GM19372 (cell line): ENCODE measurements around the gene MED15.

ENCODE experiments used
- ATAC-seq: cut with Tn5 transposase; IDR thresholded peaks from one replicate; pipeline ENCODE4 v1.9.1; 2021; ENCODE audit warnings: mild to moderate bottlenecking, low read depth, moderate library complexity; ENCODE audit not compliant: unreplicated experiment

MED15 gene

DNA sequence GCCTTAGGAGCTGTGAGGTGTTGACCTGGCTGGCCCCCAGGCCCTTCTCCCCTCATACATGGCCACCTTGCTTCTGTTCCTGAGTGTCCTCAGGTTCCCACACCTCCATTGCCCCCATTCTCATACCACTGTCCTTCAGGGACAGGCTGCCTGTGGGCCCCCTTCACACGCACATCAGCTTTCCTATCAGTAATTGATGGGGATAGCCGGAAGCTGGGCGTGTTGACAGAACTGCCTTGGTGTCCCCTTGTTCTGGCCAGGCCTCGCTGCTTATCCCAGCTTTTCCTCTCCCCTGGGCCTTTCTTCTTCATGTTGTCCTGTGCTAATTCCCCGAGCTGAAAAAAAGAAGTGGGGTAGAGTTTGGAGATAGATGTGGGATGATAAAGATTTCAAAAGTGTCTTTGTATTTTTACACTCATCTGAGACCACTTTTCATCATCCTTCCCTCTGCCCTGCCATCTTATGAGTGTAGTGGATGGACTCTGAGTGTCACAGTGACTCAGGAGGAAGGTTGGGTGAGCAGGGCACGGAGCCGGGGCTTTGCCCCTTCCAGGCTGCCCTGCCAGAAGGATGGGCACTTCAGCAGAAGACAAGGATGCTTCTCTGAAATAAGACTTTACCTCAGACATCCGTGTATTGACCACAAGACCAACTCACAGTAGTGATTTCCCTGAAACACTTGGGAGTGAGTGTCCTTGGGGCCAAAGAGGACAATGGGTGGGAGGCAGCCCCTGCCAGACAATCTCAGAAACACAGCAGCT lies 42.8 kb downstream of the MED15 start:
- ATAC-seq, result no peak

DNA sequence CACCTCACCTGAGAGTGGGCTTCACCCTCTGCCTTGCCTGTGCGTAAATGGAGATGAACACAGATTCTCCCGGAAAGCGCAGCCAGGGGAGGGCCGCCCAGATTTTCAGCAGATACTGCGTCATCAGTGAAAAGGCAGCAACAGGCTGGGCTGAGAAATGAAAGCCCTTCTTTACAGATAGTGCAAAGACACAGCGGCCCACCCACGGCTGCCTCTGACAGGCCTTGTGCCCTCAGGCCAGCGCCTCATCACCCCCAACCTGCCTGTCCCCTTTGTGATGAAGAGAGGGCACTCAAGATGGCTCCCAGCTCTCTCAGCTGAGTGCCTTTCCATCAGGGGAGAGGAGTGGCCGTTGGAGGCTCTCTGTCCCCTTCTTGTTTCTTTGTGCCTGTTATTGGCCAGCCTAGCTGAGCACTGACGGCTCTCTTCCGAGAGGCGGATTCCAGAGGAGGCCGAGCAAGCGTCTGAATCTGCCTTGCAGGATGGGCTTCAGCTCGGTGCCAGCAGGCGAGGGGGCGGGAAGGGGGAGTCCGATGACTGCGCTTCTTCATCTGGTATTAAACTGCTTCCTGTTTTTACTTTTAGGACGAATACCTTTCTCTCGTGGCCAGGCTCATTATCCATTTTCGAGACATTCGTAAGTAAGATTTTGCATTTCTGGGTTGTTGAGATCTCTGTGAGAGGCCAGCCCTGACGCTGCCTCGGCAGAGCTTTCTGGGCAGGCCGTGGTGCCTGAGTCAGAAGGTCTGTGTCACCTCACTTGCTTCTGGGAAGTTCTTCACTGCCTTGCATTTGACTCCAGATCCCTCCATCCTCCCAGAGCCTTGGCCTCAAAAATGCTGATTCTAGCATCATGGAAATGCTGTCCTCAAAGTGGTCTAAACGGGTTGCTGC lies 43.7 kb downstream of the MED15 start:
- ATAC-seq, result no peak

DNA sequence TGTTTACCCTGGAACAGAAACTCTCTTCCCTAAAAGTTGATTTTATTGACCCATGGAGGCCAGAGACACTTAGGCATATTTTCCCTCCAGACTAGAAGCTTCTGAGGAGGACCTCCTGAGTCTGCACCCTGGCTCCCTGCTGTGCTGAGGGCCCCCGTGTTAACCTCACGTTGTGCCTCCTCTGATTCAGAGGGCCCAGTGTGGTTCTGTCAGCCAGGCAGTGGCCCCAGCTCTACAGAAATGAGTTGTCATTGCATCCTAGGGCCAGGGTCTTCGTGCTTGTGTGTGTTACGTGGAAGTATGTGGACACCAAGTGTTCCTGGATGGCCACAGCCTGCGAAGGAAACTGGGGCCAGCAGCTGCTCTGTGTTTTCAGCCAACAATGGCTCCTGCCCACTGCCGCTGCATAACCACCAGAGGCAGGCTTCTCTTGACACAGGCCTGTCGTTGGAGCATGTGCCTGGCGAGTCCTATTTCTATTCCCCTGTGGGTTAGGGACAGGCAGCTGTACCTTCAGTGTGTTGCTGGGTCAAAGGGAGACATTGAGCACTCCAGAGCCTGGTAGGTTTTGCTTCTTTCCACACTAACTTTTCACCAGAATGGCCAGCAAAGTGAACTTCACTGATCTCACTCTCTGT lies 44.5 kb downstream of the MED15 start:
- ATAC-seq, result no peak

GRCh38 chr22:20552443-20553401 lies 45.3 kb downstream of the MED15 start:
- no peak for ATAC-seq

DNA sequence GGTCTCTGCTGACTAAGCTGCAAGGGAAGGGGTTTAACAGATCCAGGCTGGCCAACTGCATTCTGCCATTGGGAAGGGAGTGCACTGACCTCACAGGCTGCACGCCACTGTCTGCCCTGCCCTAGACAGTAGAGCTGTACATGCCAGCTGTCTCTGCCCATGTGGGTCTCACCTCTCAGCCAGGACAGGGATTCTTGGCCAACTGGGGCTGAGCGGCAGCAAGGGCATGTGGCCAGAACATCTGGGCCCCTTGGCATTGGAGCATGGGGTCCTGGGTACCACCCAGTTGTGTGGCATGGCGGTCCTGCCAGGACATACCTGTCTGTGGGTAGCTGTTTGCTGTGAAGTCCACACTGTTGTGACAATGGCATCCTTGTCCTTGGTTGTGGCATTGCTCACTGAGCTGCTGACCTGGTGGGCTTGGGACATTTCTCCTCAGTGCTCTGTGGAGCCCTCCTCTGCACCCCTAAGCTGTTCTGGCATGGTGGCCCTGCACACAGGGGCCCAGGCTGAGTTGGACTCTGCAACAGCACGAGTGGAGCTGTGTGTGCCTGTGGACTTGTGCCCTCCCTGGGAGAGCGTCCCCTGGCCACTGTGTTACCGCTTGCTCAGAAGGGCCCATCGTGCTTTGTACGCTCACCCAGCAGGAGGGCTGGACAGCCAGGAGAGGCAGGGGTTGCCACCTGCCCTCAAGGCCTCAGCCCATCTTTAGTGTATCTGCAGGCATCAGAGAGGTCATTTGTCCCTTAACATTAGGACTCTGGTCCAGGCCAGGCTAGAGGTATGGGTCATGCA lies 46.7 kb downstream of the MED15 start:
- ATAC-seq, result no peak

DNA sequence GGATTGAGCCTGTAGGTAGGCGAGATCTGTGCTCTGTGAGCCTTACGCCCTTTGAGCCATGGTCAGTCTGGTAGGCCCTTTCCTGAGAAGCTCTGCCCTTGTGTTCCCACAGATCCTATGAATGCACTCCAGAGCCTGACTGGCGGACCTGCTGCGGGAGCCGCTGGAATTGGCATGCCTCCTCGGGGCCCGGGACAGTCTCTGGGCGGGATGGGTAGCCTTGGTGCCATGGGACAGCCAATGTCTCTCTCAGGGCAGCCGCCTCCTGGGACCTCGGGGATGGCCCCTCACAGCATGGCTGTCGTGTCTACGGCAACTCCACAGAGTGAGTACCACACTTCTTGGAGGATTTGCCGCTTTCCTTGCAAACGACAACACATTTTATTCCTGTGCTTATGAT lies 47.4 kb downstream of the MED15 start:
- ATAC-seq, result no peak

GRCh38 chr22:20558534-20558933 lies 51.1 kb downstream of the MED15 start:
- ATAC-seq, result no peak

DNA sequence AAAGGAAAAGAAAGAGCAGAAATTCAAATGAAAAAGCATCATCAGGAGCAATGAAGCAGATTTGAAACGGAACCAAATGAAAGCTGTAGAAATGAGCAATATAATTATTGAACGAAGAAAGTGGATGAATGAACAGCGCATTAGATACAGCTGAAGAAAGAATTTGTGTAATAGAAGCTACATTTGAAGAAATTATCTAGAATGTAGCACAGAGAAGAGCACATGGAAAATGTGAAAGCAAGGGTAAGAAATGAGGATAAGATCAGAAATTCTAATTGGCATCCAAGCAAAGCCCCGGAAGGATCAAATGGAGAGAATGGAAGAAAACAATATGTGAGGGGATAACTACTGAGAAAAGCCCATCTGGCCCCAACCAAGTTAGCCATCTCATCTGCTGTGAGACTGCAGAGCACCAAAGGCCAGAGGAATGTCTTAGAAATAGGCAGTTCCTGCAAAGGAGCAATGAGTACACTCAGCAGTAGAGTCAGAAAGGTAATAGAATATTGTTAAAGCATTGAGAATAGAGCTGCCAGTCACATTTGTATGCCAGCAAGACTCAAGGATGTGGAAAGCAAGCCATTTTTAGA lies 51.9 kb downstream of the MED15 start:
- ATAC-seq, result no peak

DNA sequence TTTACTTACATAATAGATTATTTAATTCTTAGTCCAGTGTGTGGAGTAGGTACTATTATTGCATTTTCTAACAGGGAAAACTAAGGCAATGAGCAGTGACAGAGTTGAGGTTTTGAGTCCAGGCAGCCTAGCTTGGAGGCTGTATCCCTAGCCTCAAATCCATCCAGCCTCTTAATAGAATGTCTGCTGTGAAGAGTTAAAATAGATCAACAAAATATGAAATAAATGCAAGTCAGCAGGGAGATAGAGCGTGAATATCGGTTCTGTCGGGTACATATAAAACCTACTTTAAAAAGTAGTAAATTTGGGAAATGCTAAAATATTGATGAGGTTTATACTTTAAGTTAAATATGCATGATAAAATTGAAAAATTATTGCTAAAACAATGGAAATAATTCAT lies 53.3 kb downstream of the MED15 start:
- ATAC-seq, result no peak

GRCh38 chr22:20561882-20562281 lies 54.5 kb downstream of the MED15 start:
- no peak for ATAC-seq

- no peak for ATAC-seq
These were observed 55.4 kb downstream of the MED15 start for GRCh38 chr22:20562607-20563465.

DNA sequence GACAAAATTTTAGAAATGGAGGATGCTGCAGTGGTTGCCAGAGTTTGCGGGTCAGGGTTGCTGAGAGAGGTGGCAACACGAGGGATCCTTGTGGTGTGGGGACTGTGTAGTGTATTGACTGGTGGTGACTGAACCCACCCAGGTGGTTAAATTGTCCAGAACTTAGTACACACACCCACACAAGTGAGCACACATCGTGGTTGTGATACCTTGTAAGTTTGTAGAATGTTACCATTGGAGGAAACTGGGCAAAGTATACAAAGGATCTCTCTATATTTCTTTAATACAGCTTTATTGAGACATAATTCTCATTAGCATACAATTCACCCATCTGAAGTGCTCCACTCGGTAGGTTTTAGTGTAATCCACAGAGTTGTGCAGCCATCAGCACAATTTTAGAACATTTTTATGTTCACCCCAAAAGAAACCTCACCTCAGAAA lies 56.1 kb downstream of the MED15 start:
- no peak for ATAC-seq

DNA sequence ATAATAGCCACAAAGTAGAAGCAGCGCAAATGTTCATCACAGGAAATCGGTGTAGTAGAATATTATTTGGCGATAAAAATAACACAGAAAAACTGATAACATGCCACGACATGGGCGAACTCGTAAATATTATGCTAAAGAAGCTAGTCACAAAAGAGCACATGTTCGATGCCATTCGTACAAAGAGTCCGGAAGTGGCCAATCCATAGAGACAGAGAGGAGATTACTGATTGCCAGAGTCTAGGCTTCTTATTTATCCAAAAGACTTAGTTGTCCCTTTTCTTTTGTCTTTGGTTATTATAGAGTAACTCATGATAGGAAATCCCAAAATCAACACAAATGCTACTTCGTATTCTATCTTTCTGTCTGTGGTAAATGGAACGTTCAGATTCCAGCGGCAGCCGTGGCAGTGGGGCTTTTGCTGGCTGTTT lies 56.5 kb downstream of the MED15 start:
- ATAC-seq, result no peak

DNA sequence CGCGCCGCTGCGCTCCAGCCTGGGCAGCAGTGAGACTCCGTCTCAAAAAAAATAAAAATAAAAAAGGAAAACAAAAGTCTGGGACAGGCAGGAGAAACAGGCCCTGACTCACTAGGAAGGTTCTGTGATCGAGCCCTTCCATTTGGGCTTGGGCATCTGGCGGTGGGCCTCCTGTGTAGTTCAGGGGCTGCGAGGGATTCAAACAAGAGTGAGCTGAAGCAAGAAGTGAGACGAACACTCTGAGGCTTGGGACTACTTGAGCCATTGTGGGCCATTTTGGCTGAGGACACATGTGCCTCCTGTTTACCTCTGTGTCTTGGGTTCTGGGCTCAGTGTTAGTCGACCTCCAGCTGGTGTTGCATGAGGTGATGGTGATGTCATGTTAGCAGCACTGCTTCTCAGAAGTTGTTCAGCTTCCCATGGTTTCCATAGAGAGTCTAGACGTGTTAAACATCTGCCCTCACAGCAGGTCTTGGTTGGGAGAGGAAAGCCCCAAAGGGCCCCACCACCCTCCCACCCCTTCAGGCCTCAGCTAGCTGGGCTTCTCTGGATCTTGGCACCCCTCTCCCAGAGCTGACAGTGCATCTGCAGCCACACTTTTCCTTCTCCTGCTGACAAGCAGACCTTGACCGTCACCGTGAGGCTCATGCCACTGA lies 57.8 kb downstream of the MED15 start:
- ATAC-seq, result no peak

- ATAC-seq, result no peak
These were observed 58.4 kb downstream of the MED15 start for GRCh38 chr22:20565761-20566160.

- ATAC-seq, result no peak
These were observed 59.2 kb downstream of the MED15 start for GRCh38 chr22:20566420-20567260.
